ENCODE data around the gene OR2V2.
A peak's percentile ranks its signal among the peaks of the same experiment; 100 is the strongest.
"Not testable (repeated sequence)": the region's sequence is repeated elsewhere in the genome, so short reads cannot be mapped to it uniquely, and the experiment has no call there.

The OR2V2 gene

GRCh38 chr5:181108578-181109165 lies 38.7 kb upstream of the OR2V2 start:
- no peak overlapping the region for H3K4me3 Mint-ChIP-seq
- H3K27ac Mint-ChIP-seq, result no peak overlapping the region
- H3K27me3 Mint-ChIP-seq (ENCODE audit: low read depth), result peaks cover 37% of the 10 kb centered on the region
- H3K36me3 Mint-ChIP-seq (ENCODE audit: low read depth), result no peaks in the 10 kb centered on the region
- DNase-seq (ENCODE audit: low spot score), result no peak
- H3K9me3 Mint-ChIP-seq, result no peaks in the 10 kb centered on the region
- peaks cover 4% of the 10 kb centered on the region for H3K4me1 Mint-ChIP-seq (ENCODE audit: low read depth)

GRCh38 chr5:181109489-181110013 lies 37.8 kb upstream of the OR2V2 start:
- no peak overlapping the region for H3K4me3 Mint-ChIP-seq
- no peak overlapping the region for H3K27ac Mint-ChIP-seq
- no peak for DNase-seq (ENCODE audit: low spot score)
- no peaks in the 10 kb centered on the region for H3K4me1 Mint-ChIP-seq (ENCODE audit: low read depth)
- H3K27me3 Mint-ChIP-seq (ENCODE audit: low read depth), result peaks cover 38% of the 10 kb centered on the region
- H3K9me3 Mint-ChIP-seq, result no peaks in the 10 kb centered on the region
- H3K36me3 Mint-ChIP-seq (ENCODE audit: low read depth), result no peaks in the 10 kb centered on the region

GRCh38 chr5:181111010-181111409 lies 36.4 kb upstream of the OR2V2 start:
- Mint-ChIP-seq H3K36me3 (ENCODE audit: low read depth) (no peaks in the 10 kb centered on the region), H3K27me3 (ENCODE audit: low read depth) (peaks cover 41% of the 10 kb centered on the region), H3K4me3 (no peak overlapping the region), H3K4me1 (ENCODE audit: low read depth) (peaks cover 5% of the 10 kb centered on the region), H3K9me3 (no peaks in the 10 kb centered on the region), H3K27ac (no peak overlapping the region)
- DNase-seq (ENCODE audit: low spot score), result no peak

GRCh38 chr5:181112476-181112875 lies 34.9 kb upstream of the OR2V2 start:
- Mint-ChIP-seq H3K4me1 (ENCODE audit: low read depth) (peaks cover 5% of the 10 kb centered on the region), H3K9me3 (no peaks in the 10 kb centered on the region), H3K27ac (no peak overlapping the region), H3K36me3 (ENCODE audit: low read depth) (no peaks in the 10 kb centered on the region), H3K4me3 (no peak overlapping the region), H3K27me3 (ENCODE audit: low read depth) (peaks cover 47% of the 10 kb centered on the region)
- DNase-seq (ENCODE audit: low spot score), result no peak

GRCh38 chr5:181113572-181113971 lies 33.8 kb upstream of the OR2V2 start:
- not testable (repeated sequence) for DNase-seq (ENCODE audit: low spot score); H3K9me3 Mint-ChIP-seq; H3K4me3 Mint-ChIP-seq; H3K4me1 Mint-ChIP-seq (ENCODE audit: low read depth); H3K27ac Mint-ChIP-seq; H3K36me3 Mint-ChIP-seq (ENCODE audit: low read depth)
- H3K27me3 Mint-ChIP-seq (ENCODE audit: low read depth), result peaks cover 52% of the 10 kb centered on the region

- no peak overlapping the region for H3K27ac Mint-ChIP-seq
- H3K36me3 Mint-ChIP-seq (ENCODE audit: low read depth), result no peaks in the 10 kb centered on the region
- peaks cover 55% of the 10 kb centered on the region for H3K27me3 Mint-ChIP-seq (ENCODE audit: low read depth)
- H3K4me3 Mint-ChIP-seq, result peak overlapping the region; percentile 43
- peaks cover 5% of the 10 kb centered on the region for H3K4me1 Mint-ChIP-seq (ENCODE audit: low read depth)
- H3K9me3 Mint-ChIP-seq, result no peaks in the 10 kb centered on the region
- DNase-seq (ENCODE audit: low spot score), result no peak
These were observed 33.0 kb upstream of the OR2V2 start for GRCh38 chr5:181114284-181114843.

- H3K36me3 Mint-ChIP-seq (ENCODE audit: low read depth), result no peaks in the 10 kb centered on the region
- H3K27me3 Mint-ChIP-seq (ENCODE audit: low read depth), result peaks cover 55% of the 10 kb centered on the region
- H3K27ac Mint-ChIP-seq, result no peak overlapping the region
- DNase-seq (ENCODE audit: low spot score), result no peak
- no peaks in the 10 kb centered on the region for H3K9me3 Mint-ChIP-seq
- H3K4me3 Mint-ChIP-seq, result peak overlapping the region; percentile 43
- H3K4me1 Mint-ChIP-seq (ENCODE audit: low read depth), result peaks cover 5% of the 10 kb centered on the region
These were observed 32.3 kb upstream of the OR2V2 start for GRCh38 chr5:181114844-181115778.

GRCh38 chr5:181118369-181118768 lies 29.0 kb upstream of the OR2V2 start:
- DNase-seq (ENCODE audit: low spot score), result no peak
- Mint-ChIP-seq H3K27me3 (ENCODE audit: low read depth) (peaks cover 66% of the 10 kb centered on the region), H3K4me1 (ENCODE audit: low read depth) (peaks cover 5% of the 10 kb centered on the region), H3K4me3 (no peak overlapping the region), H3K36me3 (ENCODE audit: low read depth) (no peaks in the 10 kb centered on the region), H3K9me3 (no peaks in the 10 kb centered on the region), H3K27ac (no peak overlapping the region)

- Mint-ChIP-seq H3K27ac (no peak overlapping the region), H3K4me1 (ENCODE audit: low read depth) (peaks cover 5% of the 10 kb centered on the region), H3K9me3 (no peaks in the 10 kb centered on the region), H3K36me3 (ENCODE audit: low read depth) (no peaks in the 10 kb centered on the region), H3K4me3 (no peak overlapping the region), H3K27me3 (ENCODE audit: low read depth) (peaks cover 63% of the 10 kb centered on the region)
- DNase-seq (ENCODE audit: low spot score), result no peak
These were observed 28.3 kb upstream of the OR2V2 start for GRCh38 chr5:181119105-181119504.

GRCh38 chr5:181120306-181120705 lies 27.1 kb upstream of the OR2V2 start:
- Mint-ChIP-seq H3K4me1 (ENCODE audit: low read depth) (peaks cover 3% of the 10 kb centered on the region), H3K27me3 (ENCODE audit: low read depth) (peaks cover 55% of the 10 kb centered on the region), H3K9me3 (no peaks in the 10 kb centered on the region)

GRCh38 chr5:181120761-181121160 lies 26.6 kb upstream of the OR2V2 start:
- no peak for DNase-seq (ENCODE audit: low spot score)
- H3K4me1 Mint-ChIP-seq (ENCODE audit: low read depth), result no peaks in the 10 kb centered on the region
- no peak overlapping the region for H3K4me3 Mint-ChIP-seq
- no peaks in the 10 kb centered on the region for H3K36me3 Mint-ChIP-seq (ENCODE audit: low read depth)
- H3K9me3 Mint-ChIP-seq, result no peaks in the 10 kb centered on the region
- peaks cover 50% of the 10 kb centered on the region for H3K27me3 Mint-ChIP-seq (ENCODE audit: low read depth)
- H3K27ac Mint-ChIP-seq, result no peak overlapping the region

More at GRCh38 chr5:181120306-181120705, 27.1 kb upstream of the OR2V2 start:
- no peak overlapping the region for H3K4me3 Mint-ChIP-seq
- H3K36me3 Mint-ChIP-seq (ENCODE audit: low read depth), result no peaks in the 10 kb centered on the region
- no peak overlapping the region for H3K27ac Mint-ChIP-seq
- DNase-seq (ENCODE audit: low spot score), result no peak

GRCh38 chr5:181121675-181122561 lies 25.5 kb upstream of the OR2V2 start:
- Mint-ChIP-seq H3K27me3 (ENCODE audit: low read depth) (peaks cover 41% of the 10 kb centered on the region), H3K9me3 (no peaks in the 10 kb centered on the region), H3K27ac (no peak overlapping the region), H3K4me1 (ENCODE audit: low read depth) (no peaks in the 10 kb centered on the region), H3K36me3 (ENCODE audit: low read depth) (no peaks in the 10 kb centered on the region), H3K4me3 (no peak overlapping the region)
- DNase-seq (ENCODE audit: low spot score), result no peak

- no peak overlapping the region for H3K4me3 Mint-ChIP-seq
- H3K9me3 Mint-ChIP-seq, result no peaks in the 10 kb centered on the region
- no peaks in the 10 kb centered on the region for H3K36me3 Mint-ChIP-seq (ENCODE audit: low read depth)
- no peak for DNase-seq (ENCODE audit: low spot score)
- peaks cover 28% of the 10 kb centered on the region for H3K27me3 Mint-ChIP-seq (ENCODE audit: low read depth)
- H3K4me1 Mint-ChIP-seq (ENCODE audit: low read depth), result no peaks in the 10 kb centered on the region
- H3K27ac Mint-ChIP-seq, result no peak overlapping the region
These were observed 22.9 kb upstream of the OR2V2 start for GRCh38 chr5:181124526-181124925.
